Pancreas (tissue), 10 donors: Measurements from ENCODE around the gene GARIN3. TPM values are rescaled to one million over a fixed set of nuclear protein-coding genes. Genes with fewer than 3 reads are reported as not detected.

ENCODE experiments used
- ATAC-seq, 4 donors: fragments of 200-7000 bp; cut with Tn5 transposase; one replicate each; pipeline versions ENCODE4 v1.8.0 to v1.9.1; 2020; ENCODE audit warnings: mild to moderate bottlenecking in 4 of 4, moderate library complexity in 4 of 4
- DNase-seq, 6 donors: peaks; one replicate each; pipeline ENCODE4 v3.0.0-alpha.2; 2020
- FAIRE-seq: peaks from 2 replicates; lab custom pipeline; 2012; peaks lifted over from hg19 to GRCh38; lab: Jason Lieb, UNC
- H3K27ac ChIP-seq, 4 donors: fragments of 200-600 bp; sonication (generic); 1 replicate in 3 of 4; 2 replicates in 1 of 4; pipeline versions ENCODE4 v1.5.0 to v1.8.0; 2020
- H3K27me3 ChIP-seq, 4 donors: fragments of 200-600 bp; one replicate each; pipeline ENCODE4 v1.8.0; 2021
- H3K36me3 ChIP-seq, 3 donors: fragments of 200-600 bp; sonication (generic) in 1 of 3; one replicate each; pipeline versions ENCODE4 v1.5.0 to v1.8.0; 2020 to 2021
- H3K4me1 ChIP-seq, 3 donors: fragments of 200-600 bp; one replicate each; pipeline ENCODE4 v1.8.0; 2021
- H3K4me3 ChIP-seq, 4 donors: fragments of 200-600 bp; sonication (generic) in 2 of 4; one replicate each; pipeline versions ENCODE4 v1.5.0 to v1.8.0; 2020 to 2021
- H3K9me3 ChIP-seq, 4 donors: fragments of 200-600 bp; one replicate each; pipeline ENCODE4 v1.8.0; 2021
- WGBS, 2 donors: extraction: QIAGEN DNeasy Blood & Tissue Kit; methylation state at CpG; one replicate each; pipeline ENCODE4 v1.1.7; 2013; 5-methylcytosine and 5-hydroxymethylcytosine counted together
- intact Hi-C, 3 donors: fragments of 100-400 bp; cut with DNase I; formaldehyde crosslinking; loops; one replicate each; pipeline versions ENCODE4 v1.11.1 to v1.14.2; 2022
- polyA plus RNA-seq, 2 donors: library from polyadenylated mRNA; stranded (reverse); fragments of 200-250 nt; gene quantifications; one replicate each; pipeline ENCODE4 v1.2.3, GENCODE V29; 2013
- total RNA-seq, 6 donors: library from RNA; stranded (reverse); fragmentation: NEBNext Ultra II Directional in 4 of 6; extraction: Animal tissue kit (Norgen Biotek cat#: 25700) in 4 of 6; gene quantifications; one replicate each; pipeline versions ENCODE4 v1.2.1 to v1.2.4, GENCODE V29; 2021 to 2023
- TF ChIP-seq, protein P1 (sequence below), 4 donors: fragments of 200-600 bp; sonication (generic) in 3 of 4; IDR thresholded peaks; one replicate each; pipeline versions ENCODE4 v1.5.0 to v1.8.0; 2021; ENCODE audit warnings: antibody characterized with exemption in 4 of 4
- donor health status: healthy with polysubstance abuse.
- donor health status: DM: no; HTN: no; CAD: no; lungs with moderate emphysema.
- donor health status: DM: no; HTN: no; CAD: no.
- donor health status: control.
- donor health status: control.
- donor health status: Bipolar disorder and iron deficiency.
- donor health status: DM: yes; HTN: yes; CAD: no.
- donor health status: DM: no; HTN: no; CAD: no.
- donor health status: DM: no; HTN: no; CAD: no.
- donor health status: DM: yes; HTN: yes; CAD: no.

Gene GARIN3
- total and polyA plus RNA-seq, 8 donors: not detected

DNA sequence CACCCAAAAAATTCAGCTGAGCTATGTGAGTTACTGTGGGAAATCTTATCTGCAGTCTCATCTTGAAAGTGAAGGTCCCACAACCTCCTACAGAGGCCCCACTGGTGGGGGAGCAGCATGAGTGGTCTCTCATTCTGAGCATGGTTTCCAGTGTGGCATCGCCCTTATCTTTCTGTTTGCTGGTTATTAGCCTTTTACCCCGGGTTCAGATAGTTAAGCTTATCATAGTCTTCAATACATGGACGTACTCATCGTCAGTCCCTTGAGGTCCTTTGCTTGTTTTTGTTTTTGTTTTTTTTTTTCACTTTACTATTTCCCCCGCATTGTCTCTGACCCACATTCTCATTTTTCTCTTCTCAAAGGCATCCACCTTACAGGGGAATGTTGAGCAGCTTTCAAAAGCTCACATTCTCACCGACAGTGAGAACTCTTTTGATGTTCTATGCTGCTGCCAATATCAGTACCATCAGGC, 49.5 kb downstream of the GARIN3 start:
- no peak overlapping the region for H3K27ac ChIP-seq
- TF ChIP-seq, protein P1, sequence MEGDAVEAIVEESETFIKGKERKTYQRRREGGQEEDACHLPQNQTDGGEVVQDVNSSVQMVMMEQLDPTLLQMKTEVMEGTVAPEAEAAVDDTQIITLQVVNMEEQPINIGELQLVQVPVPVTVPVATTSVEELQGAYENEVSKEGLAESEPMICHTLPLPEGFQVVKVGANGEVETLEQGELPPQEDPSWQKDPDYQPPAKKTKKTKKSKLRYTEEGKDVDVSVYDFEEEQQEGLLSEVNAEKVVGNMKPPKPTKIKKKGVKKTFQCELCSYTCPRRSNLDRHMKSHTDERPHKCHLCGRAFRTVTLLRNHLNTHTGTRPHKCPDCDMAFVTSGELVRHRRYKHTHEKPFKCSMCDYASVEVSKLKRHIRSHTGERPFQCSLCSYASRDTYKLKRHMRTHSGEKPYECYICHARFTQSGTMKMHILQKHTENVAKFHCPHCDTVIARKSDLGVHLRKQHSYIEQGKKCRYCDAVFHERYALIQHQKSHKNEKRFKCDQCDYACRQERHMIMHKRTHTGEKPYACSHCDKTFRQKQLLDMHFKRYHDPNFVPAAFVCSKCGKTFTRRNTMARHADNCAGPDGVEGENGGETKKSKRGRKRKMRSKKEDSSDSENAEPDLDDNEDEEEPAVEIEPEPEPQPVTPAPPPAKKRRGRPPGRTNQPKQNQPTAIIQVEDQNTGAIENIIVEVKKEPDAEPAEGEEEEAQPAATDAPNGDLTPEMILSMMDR (IDR thresholded peaks at IDR 0.05): no peak
- no peak for FAIRE-seq
- intact Hi-C loops: no loop called here
- 75 to 77% methylated on average over 6 of the region's 6 CpGs for WGBS, 2 donors
- H3K9me3 ChIP-seq: no peaks in the 10 kb centered on the region
- H3K4me1 ChIP-seq: no peaks in the 10 kb centered on the region
- no peaks in the 10 kb centered on the region for H3K27me3 ChIP-seq
- no peaks in the 10 kb centered on the region for H3K36me3 ChIP-seq
- no peak for DNase-seq
- H3K4me3 ChIP-seq: no peak overlapping the region
- ATAC-seq: no peak

DNA sequence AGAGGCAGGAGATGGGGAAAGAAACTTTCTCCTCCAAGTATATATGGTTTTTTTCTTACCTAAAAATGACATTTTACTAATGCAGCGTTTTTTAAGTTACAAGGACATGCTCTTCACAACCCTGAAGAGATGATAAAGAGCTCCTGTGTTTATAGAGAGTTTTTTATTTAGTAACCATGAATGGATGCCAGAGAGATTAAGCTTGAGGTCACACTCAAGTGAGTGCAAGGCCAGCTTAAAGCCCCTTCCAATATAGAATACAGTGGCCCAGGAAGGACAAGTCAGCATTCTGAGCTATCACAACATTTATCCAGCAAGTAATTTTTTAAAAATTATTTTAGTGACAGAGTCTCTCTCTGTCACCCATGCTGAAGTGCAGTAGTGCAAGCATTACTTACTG, 50.6 kb downstream of the GARIN3 start:
- Histone ChIP-seq H3K27me3 (no peaks in the 10 kb centered on the region), H3K4me1 (no peaks in the 10 kb centered on the region), H3K27ac (no peak overlapping the region), H3K36me3 (no peaks in the 10 kb centered on the region), H3K9me3 (no peaks in the 10 kb centered on the region), H3K4me3 (no peak overlapping the region)
- intact Hi-C loops: no loop called here
- ATAC-seq (no peak), DNase-seq (no peak), FAIRE-seq (no peak)
- TF ChIP-seq, protein P1 (IDR thresholded peaks at IDR 0.05): no peak
- 8 to 21% methylated on average over 1 of the region's 1 CpG for WGBS, 2 donors

DNA sequence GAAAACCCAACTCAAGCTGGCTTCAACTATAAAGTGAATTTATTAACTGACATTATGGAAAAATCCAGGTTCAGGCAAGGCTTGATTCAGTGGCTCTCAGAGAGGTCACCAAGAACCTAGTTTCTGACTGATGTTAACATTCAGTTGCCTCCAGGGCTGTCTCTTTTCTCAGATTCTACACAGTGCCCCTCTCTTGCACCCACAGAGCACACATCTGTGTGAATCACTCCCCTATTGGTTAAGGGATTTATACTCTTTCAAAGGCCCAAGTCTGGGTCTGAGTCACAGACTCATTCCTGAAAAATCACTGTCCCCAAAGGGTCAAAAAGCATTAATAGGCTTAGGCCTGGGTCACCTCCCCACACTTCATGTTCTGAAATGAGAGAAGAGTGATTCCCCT, 51.1 kb downstream of the GARIN3 start:
- TF ChIP-seq, protein P1 (IDR thresholded peaks at IDR 0.05): no peak
- no peak for FAIRE-seq
- no peaks in the 10 kb centered on the region for H3K4me1 ChIP-seq
- intact Hi-C loops: no loop called here
- no peaks in the 10 kb centered on the region for H3K36me3 ChIP-seq
- H3K9me3 ChIP-seq: no peaks in the 10 kb centered on the region
- no peak overlapping the region for H3K4me3 ChIP-seq
- H3K27ac ChIP-seq: no peak overlapping the region
- no peak for DNase-seq
- no peaks in the 10 kb centered on the region for H3K27me3 ChIP-seq
- no peak for ATAC-seq

GRCh38 chr5:157113002-157113401, 53.1 kb downstream of the GARIN3 start:
- 62 to 72% methylated on average over 5 of the region's 5 CpGs for WGBS, 2 donors
- Histone ChIP-seq H3K27ac (no peak overlapping the region), H3K27me3 (no peaks in the 10 kb centered on the region), H3K4me1 (no peaks in the 10 kb centered on the region), H3K36me3 (no peaks in the 10 kb centered on the region), H3K9me3 (no peaks in the 10 kb centered on the region), H3K4me3 (no peak overlapping the region)
- FAIRE-seq: no peak
- TF ChIP-seq, protein P1 (IDR thresholded peaks at IDR 0.05): no peak
- no peak for DNase-seq
- intact Hi-C loops: no loop called here
- ATAC-seq: peak in 1 of 4 donors; percentile 29

Other genes with a start within 250 kb of the GARIN3 start
- gene TIMD4, start 203.0 kb downstream of the GARIN3 start, total RNA-seq: under 1 TPM in 1 of 6 donors, not detected in 5; 0.50 TPM
- gene TIMD4, start 203.0 kb downstream of the GARIN3 start, polyA plus RNA-seq: not detected
- gene HAVCR1, start 107.1 kb downstream of the GARIN3 start, total RNA-seq: under 1 TPM in 1 of 6 donors, not detected in 5; 0.18 TPM
- not detected for gene HAVCR1, start 107.1 kb downstream of the GARIN3 start, polyA plus RNA-seq
- 10 to 100 TPM in 1 of 6 donors, 1 to 10 TPM in 2, under 1 TPM in 3; 0.74 to 10.3 (median 1.4) TPM for gene HAVCR2, start 57.2 kb downstream of the GARIN3 start, total RNA-seq
- 1 to 10 TPM in 1 of 2 donors, under 1 TPM in 1; 0.72 to 1.2 TPM for gene HAVCR2, start 57.2 kb downstream of the GARIN3 start, polyA plus RNA-seq
- gene MED7, start 23.4 kb downstream of the GARIN3 start, total RNA-seq: 1 to 10 TPM; 3.7 to 5.7 (median 4.4) TPM
- gene MED7, start 23.4 kb downstream of the GARIN3 start, polyA plus RNA-seq: 10 to 100 TPM in 1 of 2 donors, 1 to 10 TPM in 1; 7.1 to 13.2 TPM
- 1 to 10 TPM in 1 of 6 donors, under 1 TPM in 5; 0.43 to 1.3 (median 0.80) TPM for gene ITK, start 14.6 kb upstream of the GARIN3 start, total RNA-seq
- gene ITK, start 14.6 kb upstream of the GARIN3 start, polyA plus RNA-seq: under 1 TPM; 0.26 to 0.30 TPM
- gene CYFIP2, start 99.9 kb upstream of the GARIN3 start, total RNA-seq: 10 to 100 TPM in 4 of 6 donors, 1 to 10 TPM in 2; 7.6 to 17.8 (median 10.2) TPM
- gene CYFIP2, start 99.9 kb upstream of the GARIN3 start, polyA plus RNA-seq: 10 to 100 TPM; 14.4 to 19.6 TPM